LNCaP clone FGC (cell line): ENCODE data around the gene GFPT2.
"Not testable (repeated sequence)": the region's sequence is repeated elsewhere in the genome, so short reads cannot be mapped to it uniquely, and the experiment has no call there.

Source experiments
- DNase-seq: peaks from one replicate; pipeline ENCODE4 v3.0.0-alpha.2; 2011; ENCODE audit warnings: low read depth
- H3K4me3 ChIP-seq: 2 replicates; pipeline ENCODE4 v1.5.1; 2011; ENCODE audit warnings: mild to moderate bottlenecking, low read depth, low read length, control low read depth
- TF ChIP-seq, protein P1 (sequence below): IDR thresholded peaks from 2 replicates; pipeline ENCODE4 v1.5.1; 2012; ENCODE audit warnings: mild to moderate bottlenecking; ENCODE audit not compliant: control insufficient read depth, insufficient read depth; ENCODE audit errors: extremely low read depth

GFPT2 gene

DNA sequence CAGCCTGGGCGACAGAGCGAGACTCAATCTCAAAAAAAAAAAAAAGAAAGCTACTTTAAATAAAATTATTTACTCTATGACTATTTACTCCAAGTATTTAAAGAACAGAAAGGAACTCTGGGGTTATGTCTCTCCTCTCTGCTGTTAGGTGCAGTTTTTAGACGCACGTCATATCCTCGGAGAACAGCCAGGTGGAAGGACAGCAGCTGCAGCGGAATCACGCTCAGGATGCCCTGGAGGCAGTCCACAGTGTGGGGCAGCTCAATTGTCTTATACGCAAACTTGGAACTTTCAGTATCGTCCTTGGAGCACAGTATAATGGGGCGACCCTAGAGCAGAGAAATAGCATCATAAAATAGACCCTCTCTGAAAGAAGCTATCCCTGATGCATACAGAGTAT is 50.9 kb downstream of the GFPT2 start:
- TF ChIP-seq, protein P1, sequence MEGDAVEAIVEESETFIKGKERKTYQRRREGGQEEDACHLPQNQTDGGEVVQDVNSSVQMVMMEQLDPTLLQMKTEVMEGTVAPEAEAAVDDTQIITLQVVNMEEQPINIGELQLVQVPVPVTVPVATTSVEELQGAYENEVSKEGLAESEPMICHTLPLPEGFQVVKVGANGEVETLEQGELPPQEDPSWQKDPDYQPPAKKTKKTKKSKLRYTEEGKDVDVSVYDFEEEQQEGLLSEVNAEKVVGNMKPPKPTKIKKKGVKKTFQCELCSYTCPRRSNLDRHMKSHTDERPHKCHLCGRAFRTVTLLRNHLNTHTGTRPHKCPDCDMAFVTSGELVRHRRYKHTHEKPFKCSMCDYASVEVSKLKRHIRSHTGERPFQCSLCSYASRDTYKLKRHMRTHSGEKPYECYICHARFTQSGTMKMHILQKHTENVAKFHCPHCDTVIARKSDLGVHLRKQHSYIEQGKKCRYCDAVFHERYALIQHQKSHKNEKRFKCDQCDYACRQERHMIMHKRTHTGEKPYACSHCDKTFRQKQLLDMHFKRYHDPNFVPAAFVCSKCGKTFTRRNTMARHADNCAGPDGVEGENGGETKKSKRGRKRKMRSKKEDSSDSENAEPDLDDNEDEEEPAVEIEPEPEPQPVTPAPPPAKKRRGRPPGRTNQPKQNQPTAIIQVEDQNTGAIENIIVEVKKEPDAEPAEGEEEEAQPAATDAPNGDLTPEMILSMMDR, result no peak
- no peak for DNase-seq
- H3K4me3 ChIP-seq, result no peak overlapping the region

DNA sequence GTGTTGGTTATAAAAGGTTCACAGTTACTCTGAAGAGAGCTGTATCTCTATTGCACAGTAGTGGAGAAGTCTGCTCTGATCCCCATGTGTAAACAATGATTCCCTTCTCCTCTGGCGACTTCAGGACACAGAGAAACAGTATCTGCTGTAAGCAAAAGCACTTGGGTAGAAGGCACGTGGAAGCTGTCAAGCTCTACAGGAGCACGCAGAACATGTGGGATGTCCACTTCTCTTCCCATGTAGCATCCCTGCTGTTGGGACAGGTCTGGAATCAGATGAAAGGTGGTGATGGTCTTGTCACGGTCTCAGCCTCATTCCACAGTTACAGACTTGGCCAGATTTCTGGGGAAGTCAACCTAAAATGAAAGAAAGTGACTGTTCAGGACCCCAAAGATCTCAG is 51.9 kb downstream of the GFPT2 start:
- H3K4me3 ChIP-seq, result no peak overlapping the region
- DNase-seq, result no peak
- TF ChIP-seq, protein P1, result no peak

DNA sequence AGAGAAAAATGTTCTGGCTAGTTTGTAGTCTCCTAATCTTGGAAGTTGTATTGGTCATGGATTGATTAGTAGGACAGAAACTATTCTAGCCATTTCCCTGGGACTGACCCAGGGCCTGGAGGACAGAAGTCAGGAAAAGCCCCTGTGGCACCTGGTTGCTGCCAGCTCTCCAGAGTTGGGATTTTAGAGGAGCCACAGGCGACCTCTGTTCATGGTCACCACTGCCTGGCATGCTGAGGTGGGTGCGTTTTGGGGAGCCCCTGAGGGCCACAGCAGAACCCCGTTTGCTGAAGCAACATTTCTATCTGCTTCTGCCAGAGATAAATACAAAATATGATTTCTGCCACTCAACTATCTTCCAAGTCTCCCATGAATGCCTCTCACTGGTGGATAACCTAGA is 53.6 kb downstream of the GFPT2 start:
- DNase-seq, result no peak
- H3K4me3 ChIP-seq, result no peak overlapping the region
- TF ChIP-seq, protein P1, result no peak

DNA sequence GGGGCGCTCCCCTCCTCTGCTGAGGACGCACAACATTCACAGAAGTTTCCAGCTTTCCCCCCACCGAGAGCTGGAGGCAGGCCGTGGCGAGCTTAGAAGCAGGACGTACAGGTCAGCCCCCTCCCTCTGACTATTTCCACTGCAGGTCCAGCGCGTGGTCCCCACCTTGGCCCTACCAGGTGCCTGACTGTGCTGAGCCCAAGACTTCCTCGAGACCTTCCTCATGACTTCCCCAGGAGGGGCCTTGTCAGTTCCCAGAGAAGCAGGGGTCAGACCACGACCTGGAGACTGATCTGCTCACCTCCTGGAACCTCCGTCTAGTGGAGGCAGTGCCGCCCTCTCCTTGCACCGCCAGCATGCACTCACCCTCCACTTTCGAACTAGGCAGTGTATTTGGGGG is 54.1 kb downstream of the GFPT2 start:
- H3K4me3 ChIP-seq, DNase-seq: not testable (repeated sequence)

DNA sequence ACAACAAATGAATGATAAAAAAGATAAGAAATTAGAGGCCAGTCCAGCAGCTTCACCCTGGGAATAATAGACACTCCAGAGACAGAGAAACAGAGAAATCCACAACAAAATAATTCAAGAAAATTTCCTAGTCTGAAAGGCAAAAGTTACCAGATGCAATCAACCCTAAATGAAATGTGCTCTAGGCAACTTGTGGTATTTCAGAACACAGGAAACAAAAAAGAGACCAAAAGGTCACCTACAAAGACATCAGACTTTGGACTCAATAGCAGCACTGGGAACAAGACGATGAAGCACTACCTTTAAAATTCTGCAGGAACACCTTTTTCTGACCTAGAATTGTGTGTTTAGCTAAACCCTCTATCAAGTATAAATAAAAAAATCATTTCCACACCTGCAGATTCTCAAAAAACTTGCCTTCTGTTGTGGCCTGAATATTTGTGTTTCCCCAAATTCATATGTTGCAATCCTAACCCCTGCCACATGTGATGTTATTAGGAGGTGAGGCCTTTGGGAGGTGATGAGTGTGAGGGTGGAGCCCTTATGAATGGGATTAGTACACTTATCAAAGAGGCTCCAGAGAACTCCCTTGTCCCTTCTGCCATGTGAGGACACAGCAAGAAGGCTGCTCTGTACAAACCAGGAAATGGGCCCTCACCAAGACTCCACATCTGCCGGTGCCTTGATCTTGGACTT is 55.4 kb downstream of the GFPT2 start:
- TF ChIP-seq, protein P1, result no peak
- no peak overlapping the region for H3K4me3 ChIP-seq
- no peak for DNase-seq

DNA sequence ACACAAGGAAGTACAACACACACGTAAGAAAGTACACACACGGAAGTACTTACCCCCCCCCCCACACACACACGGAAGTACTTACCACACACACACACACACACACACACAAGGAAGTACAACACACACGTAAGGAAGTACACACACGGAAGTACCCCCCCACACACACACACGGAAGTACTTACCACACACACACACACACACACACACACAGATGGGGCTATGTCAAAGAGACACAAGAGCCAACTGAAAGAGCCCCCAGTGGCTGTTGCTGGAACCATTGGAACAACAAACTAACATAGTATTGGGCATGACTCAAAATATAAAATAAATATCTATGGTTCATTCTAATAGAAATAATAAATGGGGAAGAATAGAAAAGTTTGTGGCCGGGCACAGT is 56.4 kb downstream of the GFPT2 start:
- H3K4me3 ChIP-seq, result no peak overlapping the region
- no peak for DNase-seq
- TF ChIP-seq, protein P1, result no peak

DNA sequence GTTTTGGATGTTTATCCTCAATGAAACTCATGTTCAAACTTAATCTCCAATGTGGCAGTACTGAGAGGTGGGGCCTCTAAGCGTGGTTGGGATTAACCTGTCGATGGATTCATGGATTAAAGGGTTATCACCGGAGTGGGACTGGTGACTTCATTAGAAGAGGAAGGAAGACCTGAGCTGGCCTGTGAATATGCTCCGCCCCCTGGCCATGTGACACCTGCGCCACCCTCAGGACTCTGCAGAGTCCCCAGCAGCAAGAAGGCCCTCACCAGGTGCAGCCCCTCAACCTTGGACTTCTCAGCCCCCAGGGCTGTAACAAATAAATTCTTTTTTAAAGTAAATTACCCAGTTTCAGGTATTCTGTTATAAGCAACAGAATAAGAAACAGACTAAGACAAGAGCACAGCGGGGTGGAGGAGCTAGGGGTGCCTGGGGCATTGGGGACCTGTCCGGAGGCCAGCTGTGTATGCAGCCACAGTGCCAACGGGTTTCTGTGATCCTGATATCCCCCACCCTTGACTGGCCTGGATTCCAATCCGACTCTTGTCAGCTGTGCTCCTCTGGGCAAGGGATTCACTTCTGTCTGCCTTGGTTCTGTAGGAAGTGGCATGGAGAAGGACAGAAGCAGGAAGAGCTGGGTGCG is 58.1 kb downstream of the GFPT2 start:
- no peak for DNase-seq
- no peak overlapping the region for H3K4me3 ChIP-seq
- TF ChIP-seq, protein P1, result no peak
